ENCODE results near the gene PNPLA1.

PNPLA1 gene

GRCh38 chr6:36333171-36333895, 63.5 kb downstream of the PNPLA1 start:
- H3K27ac ChIP-seq (ENCODE audit: low read length), result no peak overlapping the region
- H3K79me2 ChIP-seq (ENCODE audit: low read length), result no peaks in the 10 kb centered on the region
- no peak overlapping the region for H3K4me3 ChIP-seq (ENCODE audit: low read length)
- TF ChIP-seq CTCF (IDR thresholded peaks at IDR 0.05; ENCODE audit: low read depth, low read length) (no peak), EZH2phosphoT487 (IDR thresholded peaks at IDR 0.05; ENCODE audit: low read depth) (no peak)
- H3K4me1 ChIP-seq (ENCODE audit: low read length), result peaks cover 26% of the 10 kb centered on the region
- H3K9me3 ChIP-seq (ENCODE audit: insufficient read depth, low read length), result no peaks in the 10 kb centered on the region
- H3K9ac ChIP-seq (ENCODE audit: low read length), result no peak overlapping the region
- H3K4me2 ChIP-seq (ENCODE audit: low read length), result no peak overlapping the region
- H3K36me3 ChIP-seq (replicated peaks; ENCODE audit: low read depth, low read length), result no peaks in the 10 kb centered on the region
- H3K27me3 ChIP-seq (ENCODE audit: low read depth, low read length), result peaks cover 43% of the 10 kb centered on the region
- no peak overlapping the region for H2AFZ ChIP-seq (ENCODE audit: low read depth, low read length)
- no peaks in the 10 kb centered on the region for H4K20me1 ChIP-seq (ENCODE audit: insufficient read depth, low read length)

- Histone ChIP-seq H4K20me1 (ENCODE audit: insufficient read depth, low read length) (no peaks in the 10 kb centered on the region), H3K27ac (ENCODE audit: low read length) (no peak overlapping the region), H3K9ac (ENCODE audit: low read length) (no peak overlapping the region), H3K9me3 (ENCODE audit: insufficient read depth, low read length) (no peaks in the 10 kb centered on the region), H3K4me1 (ENCODE audit: low read length) (peaks cover 34% of the 10 kb centered on the region), H2AFZ (ENCODE audit: low read depth, low read length) (no peak overlapping the region), H3K79me2 (ENCODE audit: low read length) (no peaks in the 10 kb centered on the region), H3K4me2 (ENCODE audit: low read length) (no peak overlapping the region), H3K27me3 (ENCODE audit: low read depth, low read length) (peaks cover 35% of the 10 kb centered on the region), H3K4me3 (ENCODE audit: low read length) (no peak overlapping the region), H3K36me3 (replicated peaks; ENCODE audit: low read depth, low read length) (no peaks in the 10 kb centered on the region)
- TF ChIP-seq EZH2phosphoT487 (IDR thresholded peaks at IDR 0.05; ENCODE audit: low read depth), result no peak
Observed at GRCh38 chr6:36333931-36334725, 64.3 kb downstream of the PNPLA1 start.

GRCh38 chr6:36334832-36335459, 65.1 kb downstream of the PNPLA1 start:
- Histone ChIP-seq H3K27me3 (ENCODE audit: low read depth, low read length) (peaks cover 36% of the 10 kb centered on the region), H3K4me3 (ENCODE audit: low read length) (no peak overlapping the region)
- no peak for TF ChIP-seq CTCF (IDR thresholded peaks at IDR 0.05; ENCODE audit: low read depth, low read length)
- no peak for TF ChIP-seq EZH2phosphoT487 (IDR thresholded peaks at IDR 0.05; ENCODE audit: low read depth)

GRCh38 chr6:36335465-36336207, 65.8 kb downstream of the PNPLA1 start:
- TF ChIP-seq EZH2phosphoT487 (IDR thresholded peaks at IDR 0.05; ENCODE audit: low read depth) (no peak), CTCF (IDR thresholded peaks at IDR 0.05; ENCODE audit: low read depth, low read length) (no peak)
- H3K27ac ChIP-seq (ENCODE audit: low read length), result no peak overlapping the region
- H3K4me2 ChIP-seq (ENCODE audit: low read length), result no peak overlapping the region
- no peaks in the 10 kb centered on the region for H3K79me2 ChIP-seq (ENCODE audit: low read length)
- H3K9me3 ChIP-seq (ENCODE audit: insufficient read depth, low read length), result no peaks in the 10 kb centered on the region
- no peak overlapping the region for H3K9ac ChIP-seq (ENCODE audit: low read length)
- H3K36me3 ChIP-seq (replicated peaks; ENCODE audit: low read depth, low read length), result no peaks in the 10 kb centered on the region
- H3K4me3 ChIP-seq (ENCODE audit: low read length), result no peak overlapping the region
- H3K4me1 ChIP-seq (ENCODE audit: low read length), result peaks cover 41% of the 10 kb centered on the region
- H2AFZ ChIP-seq (ENCODE audit: low read depth, low read length), result no peak overlapping the region
- peaks cover 42% of the 10 kb centered on the region for H3K27me3 ChIP-seq (ENCODE audit: low read depth, low read length)
- no peaks in the 10 kb centered on the region for H4K20me1 ChIP-seq (ENCODE audit: insufficient read depth, low read length)

More at GRCh38 chr6:36334832-36335459, 65.1 kb downstream of the PNPLA1 start:
- H3K9me3 ChIP-seq (ENCODE audit: insufficient read depth, low read length), result no peaks in the 10 kb centered on the region
- H4K20me1 ChIP-seq (ENCODE audit: insufficient read depth, low read length), result no peaks in the 10 kb centered on the region
- no peaks in the 10 kb centered on the region for H3K36me3 ChIP-seq (replicated peaks; ENCODE audit: low read depth, low read length)
- H3K4me2 ChIP-seq (ENCODE audit: low read length), result no peak overlapping the region
- no peaks in the 10 kb centered on the region for H3K79me2 ChIP-seq (ENCODE audit: low read length)
- no peak overlapping the region for H3K9ac ChIP-seq (ENCODE audit: low read length)
- H2AFZ ChIP-seq (ENCODE audit: low read depth, low read length), result no peak overlapping the region
- no peak overlapping the region for H3K27ac ChIP-seq (ENCODE audit: low read length)
- H3K4me1 ChIP-seq (ENCODE audit: low read length), result peaks cover 38% of the 10 kb centered on the region

Data from OCI-LY3 (cell line).